ENCODE data around the gene CD93.

The CD93 gene

DNA sequence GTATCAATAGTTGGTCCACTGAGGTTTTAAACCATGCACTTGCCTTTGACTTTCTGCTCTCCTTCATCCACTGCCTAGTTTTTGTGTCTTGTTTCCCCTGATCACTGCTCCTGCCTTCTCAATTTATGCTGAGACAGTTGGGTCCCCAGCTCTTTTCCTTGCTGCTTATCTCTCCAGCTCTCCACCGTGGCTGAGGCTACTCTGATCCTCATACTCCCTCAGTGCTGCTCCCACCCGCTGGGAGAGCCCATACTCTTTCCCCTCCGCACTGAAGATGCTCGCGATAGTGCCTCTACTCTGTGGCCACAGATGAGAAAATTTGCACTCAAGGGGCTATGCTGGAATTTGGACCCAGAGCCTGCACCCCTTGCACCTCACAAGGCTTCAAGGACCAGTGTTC, 33.2 kb downstream of the CD93 start:
- no peak for DNase-seq

DNA sequence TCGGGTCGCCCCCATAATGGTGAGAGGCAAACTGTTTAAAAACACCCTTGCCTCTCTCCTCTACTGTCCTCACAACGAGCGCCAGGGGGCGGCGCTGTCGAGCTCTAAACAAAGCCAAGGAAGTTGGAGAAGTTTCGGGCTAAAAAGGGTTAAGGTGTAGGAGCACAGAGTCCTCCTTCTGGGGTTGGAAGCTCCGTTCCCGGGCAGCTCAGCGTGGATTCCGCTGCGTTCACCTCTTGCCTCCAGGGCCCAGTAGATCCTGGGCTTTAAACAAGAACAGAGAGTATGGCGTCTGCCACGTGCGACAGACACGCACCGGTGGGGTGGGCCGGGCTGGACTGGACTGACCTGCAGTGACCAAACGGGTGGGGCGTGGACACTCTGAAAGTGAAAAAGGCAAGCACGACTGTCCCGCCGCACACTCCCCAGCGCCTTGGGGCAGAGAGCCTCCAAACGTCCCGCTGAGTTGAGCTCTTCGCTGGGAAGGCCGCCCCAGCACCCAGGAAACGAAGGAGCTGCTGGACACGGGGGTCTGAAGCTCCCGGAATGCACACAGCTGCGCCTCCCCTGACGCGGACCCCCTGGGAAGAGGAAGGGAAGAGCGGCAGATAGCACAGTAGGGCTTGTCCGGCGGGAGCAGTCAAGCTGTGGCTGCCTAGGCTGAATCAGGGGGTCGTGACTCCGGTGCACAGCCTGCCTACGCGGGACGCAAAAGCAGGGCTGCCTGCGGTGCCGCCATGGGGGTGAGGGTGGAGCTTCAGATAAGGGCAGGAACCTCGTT, 35.1 kb downstream of the CD93 start:
- no peak for DNase-seq

DNA sequence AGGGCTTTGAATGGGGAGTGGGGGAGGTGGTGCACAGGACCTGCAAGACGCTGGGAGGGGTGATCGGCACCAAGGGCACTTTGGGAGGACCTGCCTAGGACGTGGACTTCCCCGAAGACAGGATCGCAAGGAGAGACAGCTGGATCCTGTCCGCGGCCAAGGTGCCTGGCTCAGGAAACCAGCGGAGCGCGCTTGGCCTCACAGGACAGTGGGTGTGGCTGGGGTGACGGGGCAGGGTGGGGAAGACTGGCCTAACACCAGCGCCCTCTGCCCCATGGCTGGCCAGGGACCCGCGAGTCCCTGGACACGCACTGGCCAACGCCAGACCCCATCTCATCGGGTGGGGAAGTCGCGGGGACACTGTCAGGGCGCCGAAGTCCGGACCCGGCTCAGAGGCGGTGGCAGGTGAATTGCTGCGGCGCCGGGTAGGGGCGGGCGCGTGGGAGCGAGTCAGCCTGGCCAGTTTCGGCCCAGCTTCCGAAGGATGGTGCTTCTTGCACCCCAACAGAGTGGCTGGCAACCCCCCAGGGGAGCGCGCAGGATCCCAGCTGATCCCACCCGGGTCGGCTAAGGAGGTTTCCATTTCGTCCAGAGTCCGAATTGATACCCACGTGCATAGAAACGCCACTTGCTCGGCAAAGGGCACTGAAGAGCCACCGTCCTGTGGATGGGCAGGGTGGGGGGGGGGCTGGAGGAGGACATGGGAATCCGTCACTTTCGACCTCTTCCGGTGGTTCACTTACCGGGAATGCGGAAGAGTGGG, 35.9 kb downstream of the CD93 start:
- DNase-seq, result no peak

DNA sequence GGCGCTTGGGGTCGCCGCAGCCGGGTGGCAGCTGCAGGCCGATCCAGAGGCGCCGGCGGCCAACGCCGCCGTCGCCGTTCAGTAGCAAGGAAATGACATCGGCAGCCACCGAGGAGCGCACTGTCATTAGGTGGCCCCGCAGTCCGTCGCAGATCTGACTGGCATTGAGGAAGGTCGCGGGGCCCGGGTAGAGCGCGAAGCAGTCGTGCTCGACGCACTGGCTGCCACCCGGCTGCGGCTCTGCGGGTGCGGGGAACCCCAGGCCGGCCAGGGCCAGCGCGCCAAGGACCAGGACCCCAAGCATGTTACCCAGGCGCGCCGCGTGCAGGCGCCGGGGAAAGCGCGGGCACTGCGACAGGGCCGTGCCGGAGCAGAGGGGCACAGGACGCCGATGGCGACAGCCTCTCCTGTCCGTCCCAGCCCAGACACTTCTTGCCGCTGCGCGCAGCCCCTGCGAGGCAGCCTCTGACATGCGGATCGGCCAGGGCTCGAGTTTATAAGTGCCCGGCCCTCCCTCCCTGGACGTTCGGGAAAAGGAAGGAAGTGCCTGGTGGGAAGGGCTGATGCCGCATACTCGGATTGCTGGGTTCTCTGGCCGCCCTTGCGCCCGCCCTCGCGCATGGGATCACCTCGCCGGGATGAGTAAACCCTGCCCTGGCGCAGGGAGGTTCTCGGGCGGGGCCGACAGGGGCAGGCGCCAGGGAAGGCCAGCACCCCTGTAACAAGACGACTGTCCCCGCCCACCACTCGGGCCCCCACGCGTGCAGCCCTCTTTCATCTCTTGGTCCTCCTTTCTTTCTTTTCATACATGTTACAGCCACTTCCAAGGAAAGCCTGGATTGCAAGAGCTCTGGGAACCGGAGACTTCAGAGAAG, 36.7 kb downstream of the CD93 start, which contains the start of gene THBD:
Gene THBD, minus strand, starts transcription at position 472 of the 875 bp plus-strand sequence. Its CDS starts 168 bp downstream, at position 304.
- DNase-seq, result no peak

DNA sequence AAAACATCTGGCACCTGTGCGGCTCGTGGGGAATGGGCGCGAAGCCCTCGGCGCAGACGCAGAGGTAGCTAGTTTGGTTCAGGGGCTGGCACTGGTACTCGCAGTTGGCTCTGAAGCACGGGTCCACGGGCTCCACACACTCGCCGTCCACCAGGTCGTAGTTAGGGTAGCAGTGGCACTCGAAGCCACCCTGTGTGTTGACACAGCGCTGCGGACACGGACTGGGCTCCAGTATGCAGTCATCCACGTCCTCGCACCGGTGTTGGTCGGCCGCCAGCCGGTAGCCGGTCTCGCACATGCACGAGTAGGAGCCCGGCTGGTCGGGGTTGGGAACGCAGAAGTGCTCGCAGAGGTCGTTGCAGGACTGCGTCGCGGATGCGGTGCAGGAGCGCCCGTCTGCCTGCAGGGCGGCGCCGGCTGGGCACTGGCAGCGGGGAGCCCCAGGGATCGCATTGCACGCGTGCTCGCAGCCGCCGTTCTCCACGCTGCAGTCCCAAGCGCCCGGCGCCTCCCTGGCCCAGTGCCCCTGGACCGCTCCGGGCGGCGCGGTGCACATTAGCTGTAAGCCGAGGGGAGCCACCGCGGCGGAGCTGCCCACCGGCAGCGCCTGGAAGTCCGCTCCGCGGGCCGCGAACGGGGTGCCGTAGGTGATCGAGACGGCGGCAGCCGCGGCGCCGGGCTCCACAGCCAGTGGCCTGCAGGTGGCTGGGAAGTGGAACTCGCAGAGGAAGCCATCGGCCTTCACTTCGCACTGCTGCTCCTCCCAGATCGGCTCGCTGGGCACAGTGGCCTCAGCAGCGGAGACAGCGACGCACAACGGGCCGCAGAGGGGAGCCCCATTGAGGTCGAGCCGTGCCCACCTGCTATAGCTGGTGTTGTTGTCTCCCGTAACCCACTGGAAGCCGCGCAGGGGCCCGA, 37.6 kb downstream of the CD93 start:
- DNase-seq, result no peak

DNA sequence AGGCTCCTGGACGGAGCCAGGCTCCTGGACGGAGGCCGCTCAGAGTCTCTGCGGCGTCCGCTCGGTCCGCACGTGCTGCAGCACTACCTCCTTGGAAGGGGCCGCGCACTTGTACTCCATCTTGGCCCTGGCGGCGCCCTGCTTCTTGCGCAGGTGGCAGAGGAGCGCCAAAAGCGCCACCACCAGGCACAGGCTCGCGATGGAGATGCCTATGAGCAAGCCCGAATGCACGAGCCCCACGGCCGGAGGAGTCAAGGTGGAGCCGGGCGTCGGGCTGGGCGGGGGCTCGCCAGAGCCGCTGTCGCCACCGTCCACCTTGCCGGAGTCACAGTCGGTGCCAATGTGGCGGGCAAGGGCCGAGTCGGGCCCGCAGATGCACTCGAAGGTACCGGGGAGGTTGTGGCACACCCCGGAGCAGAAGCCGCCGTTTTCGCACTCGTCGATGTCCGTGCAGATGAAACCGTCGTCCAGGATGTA, 38.3 kb downstream of the CD93 start:
- DNase-seq, result no peak

DNA sequence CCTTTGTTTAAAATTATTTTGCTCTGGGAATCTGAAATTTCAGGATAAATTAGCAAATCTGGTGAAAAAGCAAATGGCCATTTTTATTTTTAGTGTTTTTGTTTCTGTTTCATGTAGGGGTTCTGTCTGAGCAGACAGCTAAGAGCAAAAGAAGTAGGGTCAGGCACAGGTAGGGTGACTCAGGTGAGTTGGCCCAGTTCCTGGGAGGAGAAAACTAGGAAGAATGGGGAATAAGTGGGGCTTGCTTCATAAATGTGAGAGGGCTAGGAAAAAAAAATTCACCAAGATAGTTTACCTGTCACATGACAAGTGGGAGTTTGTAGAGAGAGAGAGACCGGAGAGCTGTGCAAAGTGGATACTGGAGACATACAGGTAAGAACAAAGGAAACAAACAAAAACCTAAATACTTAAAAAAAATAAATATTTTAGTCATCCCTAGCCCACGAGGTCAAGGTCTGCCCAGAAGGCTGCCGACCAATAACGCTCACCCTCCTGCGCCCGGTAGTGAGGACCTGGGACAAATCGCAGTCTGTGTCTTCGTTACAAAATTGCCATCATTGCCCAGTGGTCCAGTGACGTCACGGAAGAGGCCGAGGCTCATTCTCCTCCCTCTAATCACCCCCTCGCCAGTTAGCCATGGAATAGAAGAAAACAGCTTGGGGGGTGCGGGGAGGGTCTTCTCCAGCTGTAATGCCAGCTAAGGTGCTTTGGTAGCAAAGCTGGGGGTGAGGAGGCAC, 39.0 kb downstream of the CD93 start:
- DNase-seq, result no peak

DNA sequence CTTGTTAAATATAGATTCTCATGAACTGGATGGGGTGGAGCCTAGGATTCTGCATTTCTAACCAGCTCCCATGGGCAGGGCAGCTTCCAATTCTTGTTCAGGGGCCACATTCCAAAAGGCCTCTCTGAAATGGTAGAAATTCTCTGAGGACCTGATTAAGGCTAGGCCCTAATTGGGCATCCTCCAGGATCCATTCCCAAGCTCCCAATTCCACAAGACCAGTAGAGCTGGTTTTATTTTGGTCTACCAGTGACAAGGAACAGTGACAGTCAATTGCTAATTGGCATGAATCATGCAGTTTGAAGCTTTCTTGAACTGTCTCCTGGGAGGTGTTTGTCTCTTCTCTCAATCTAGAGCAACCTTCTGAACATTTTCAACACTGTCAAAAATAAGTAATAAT, 39.7 kb downstream of the CD93 start:
- DNase-seq, result no peak

DNA sequence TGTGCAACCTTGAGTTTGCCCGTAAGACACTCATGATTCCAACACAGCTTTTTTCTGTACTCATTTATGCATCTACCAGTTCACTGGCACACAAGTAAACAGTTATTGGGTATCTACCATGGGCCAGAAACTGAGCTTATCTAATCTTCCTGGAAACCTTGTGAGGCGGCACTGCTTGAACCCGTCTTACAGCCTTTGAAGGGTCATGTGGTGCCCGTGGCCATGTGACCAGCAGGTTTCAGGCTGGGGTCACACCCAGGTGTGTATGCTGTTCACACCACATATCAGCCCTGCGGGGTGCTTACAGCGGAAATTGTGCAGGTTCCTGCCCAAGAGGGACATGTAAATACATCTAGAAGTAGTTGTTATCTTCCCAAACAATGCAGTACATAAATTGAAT, 42.7 kb downstream of the CD93 start:
- DNase-seq, result no peak

DNA sequence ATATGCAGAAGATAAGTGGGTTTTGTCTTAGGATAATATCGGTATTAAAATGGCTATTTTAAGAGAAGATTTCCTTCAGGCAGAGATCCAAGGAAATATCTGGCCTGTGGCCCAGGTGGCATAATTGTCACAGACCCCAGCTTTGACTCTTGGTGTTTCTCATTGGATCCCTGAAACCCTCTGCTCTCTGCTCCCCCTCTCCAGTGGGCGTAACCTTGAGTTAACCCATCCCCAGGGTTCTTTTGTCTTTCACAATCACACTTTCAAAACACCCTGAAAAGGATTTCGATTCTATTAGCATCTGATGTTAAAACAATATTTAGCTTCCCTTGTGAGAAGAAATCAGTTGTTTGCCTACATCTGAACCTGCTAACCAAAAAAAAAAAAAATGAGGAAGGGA, 43.9 kb downstream of the CD93 start:
- no peak for DNase-seq

DNA sequence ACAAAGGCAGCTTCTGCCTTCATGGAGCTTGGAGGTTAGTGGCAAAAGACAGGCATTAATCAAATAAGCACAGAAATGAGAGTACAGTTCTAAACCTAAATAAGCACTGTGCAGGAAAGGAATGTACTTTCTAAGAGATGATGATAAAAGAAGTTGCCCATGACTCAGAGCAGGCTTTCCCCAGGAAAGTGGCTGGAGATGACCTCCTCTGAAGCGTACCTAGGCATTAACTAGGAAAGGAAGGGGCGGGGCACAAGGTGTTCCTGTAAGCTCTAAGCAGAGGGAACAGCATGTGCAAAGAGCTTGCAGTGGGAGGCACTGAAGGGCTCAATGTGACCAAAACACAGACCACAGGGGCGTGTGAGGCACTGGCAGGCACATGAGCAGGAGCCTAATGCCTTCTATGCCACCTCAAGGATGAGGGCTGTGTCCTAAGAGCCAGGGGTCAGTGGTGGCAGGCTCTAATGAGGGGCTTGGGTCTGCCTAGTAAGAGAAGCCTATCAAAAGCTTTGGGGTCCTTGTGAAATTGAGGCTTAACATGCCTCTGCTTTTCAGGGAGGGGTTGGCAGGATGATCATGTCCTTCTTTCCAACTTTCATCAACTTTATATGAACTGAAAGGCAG, 46.1 kb downstream of the CD93 start:
- no peak for DNase-seq

DNA sequence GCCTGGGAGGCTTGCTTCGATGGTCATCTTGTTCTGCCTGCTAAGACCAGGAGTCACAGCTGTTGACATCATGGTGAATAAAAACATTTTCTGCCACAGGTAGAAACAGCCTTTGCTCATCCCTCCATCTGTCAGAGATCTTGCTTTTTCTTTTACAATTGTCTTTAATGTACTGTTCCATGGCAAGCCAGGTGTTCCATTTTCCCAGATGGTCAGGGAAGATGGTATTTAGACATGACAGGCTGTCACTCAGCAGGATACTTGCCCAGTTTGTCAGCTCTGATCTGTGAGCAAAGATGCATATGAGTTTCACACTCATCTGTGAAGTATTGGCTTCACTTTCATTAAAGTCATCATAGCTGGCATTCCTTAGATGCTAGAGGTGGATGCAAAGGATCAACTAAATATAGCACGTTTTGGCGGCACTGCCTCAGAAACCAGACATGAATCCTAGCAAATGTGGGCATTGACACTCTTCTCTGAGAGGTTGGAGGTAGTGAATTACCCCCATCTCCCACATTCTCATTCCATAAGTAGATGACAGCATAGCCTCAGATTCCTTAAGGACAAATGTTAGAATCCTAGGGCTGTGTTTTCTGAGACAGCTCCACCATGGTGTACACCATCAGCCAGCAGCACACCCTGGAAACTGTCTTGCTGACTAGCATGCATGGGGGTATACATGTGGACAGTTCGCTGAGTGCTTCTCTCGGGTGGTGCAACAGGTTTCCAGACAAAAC, 46.8 kb downstream of the CD93 start:
- DNase-seq, result no peak

DNA sequence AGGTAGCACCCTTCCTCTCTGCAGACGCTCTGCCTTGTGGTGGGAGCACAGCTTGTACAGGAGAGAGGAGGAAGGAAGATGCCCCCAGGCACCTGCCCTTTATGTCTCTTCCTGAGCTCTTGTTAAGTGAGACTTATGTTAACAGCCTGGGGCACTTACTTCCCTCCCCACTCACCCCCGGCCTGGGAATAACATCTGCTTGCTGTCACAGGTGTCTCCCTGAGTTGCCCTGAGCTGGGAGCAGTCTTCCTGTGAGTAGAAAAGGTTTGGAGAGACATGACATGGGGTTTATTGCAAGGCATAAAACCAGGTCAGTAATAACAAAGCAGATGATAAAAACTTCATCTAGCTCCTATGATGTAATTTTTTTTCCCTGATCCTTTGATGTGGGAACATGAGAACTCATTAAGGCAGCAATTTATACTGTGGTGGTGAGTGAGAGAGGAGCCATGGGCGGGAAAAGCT, 49.1 kb downstream of the CD93 start:
- DNase-seq, result no peak

DNA sequence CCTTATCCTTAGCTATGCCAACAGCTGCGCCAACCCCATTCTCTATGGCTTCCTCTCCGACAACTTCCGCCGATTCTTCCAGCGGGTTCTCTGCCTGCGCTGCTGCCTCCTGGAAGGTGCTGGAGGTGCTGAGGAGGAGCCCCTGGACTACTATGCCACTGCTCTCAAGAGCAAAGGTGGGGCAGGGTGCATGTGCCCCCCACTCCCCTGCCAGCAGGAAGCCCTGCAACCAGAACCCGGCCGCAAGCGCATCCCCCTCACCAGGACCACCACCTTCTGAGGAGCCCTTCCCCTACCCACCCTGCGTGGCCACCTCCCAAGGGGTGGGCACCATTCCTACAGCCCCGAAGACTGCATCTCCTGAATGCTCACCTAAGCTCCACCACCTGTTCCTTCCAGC, 49.8 kb downstream of the CD93 start:
- no peak for DNase-seq

DNA sequence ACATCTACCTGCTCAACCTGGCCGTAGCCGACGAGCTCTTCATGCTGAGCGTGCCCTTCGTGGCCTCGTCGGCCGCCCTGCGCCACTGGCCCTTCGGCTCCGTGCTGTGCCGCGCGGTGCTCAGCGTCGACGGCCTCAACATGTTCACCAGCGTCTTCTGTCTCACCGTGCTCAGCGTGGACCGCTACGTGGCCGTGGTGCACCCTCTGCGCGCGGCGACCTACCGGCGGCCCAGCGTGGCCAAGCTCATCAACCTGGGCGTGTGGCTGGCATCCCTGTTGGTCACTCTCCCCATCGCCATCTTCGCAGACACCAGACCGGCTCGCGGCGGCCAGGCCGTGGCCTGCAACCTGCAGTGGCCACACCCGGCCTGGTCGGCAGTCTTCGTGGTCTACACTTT, 50.4 kb downstream of the CD93 start:
- no peak for DNase-seq

DNA sequence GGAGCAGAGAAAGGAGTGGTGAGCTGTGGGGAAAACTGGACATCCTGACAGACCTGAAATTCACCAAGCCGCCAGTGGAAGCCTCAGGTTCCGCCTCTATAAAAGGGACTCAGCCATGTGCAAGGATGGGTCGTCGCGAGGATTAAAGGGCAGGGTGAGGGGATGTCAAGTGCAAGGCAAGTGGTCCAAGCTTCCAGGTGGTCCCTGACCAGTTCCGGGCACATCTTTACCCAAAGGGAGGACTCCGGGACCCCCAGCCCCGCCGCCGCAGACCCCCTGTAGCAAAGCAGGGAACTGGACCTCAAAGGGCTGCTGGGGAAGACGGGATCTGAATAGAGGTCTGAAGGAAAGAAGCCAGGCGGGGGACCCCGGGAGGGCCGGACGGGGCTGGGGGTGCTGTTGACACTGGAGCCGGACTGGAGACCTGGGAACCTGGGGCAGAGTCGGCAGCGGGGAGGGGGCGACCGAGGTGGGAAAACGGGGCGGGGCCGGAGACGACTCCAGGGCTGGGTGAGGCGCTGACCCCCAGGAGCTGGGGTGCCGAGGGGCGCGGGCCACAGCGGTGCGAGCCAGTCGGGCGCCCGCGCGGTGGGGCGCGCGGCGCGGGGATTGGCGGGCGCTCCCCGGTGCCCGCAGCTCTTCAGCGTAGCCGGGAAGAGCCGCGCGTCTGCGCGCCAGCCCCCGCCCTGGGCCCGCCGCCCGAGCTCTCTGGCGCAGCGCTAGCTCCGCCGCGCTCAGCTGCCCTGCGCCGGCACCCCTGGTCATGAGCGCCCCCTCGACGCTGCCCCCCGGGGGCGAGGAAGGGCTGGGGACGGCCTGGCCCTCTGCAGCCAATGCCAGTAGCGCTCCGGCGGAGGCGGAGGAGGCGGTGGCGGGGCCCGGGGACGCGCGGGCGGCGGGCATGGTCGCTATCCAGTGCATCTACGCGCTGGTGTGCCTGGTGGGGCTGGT, 51.1 kb downstream of the CD93 start, which contains the start of gene SSTR4:
Gene SSTR4, plus strand, starts transcription at position 592 of the 951 bp plus-strand sequence. Its CDS starts 172 bp downstream, at position 764.
- DNase-seq, result no peak

DNA sequence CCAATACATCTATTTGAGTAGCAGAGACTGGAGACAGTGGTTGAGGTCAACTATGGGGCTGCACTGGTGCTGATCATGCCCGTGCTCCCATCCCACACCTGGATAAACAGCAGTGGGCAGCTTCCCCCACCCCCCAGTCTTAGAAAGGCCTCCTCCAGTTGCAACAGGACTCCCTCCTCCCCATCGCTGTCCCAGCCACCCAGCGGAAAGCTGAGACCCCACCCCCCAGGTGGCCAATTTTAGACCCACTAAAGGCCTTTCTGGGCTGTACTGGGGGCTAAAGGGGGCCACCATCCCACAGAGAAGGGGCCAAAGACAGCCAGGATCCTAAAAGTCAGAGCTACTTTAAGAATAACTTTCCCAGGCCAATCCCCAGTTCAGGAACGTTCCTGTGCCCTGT, 52.2 kb downstream of the CD93 start:
- no peak for DNase-seq

DNA sequence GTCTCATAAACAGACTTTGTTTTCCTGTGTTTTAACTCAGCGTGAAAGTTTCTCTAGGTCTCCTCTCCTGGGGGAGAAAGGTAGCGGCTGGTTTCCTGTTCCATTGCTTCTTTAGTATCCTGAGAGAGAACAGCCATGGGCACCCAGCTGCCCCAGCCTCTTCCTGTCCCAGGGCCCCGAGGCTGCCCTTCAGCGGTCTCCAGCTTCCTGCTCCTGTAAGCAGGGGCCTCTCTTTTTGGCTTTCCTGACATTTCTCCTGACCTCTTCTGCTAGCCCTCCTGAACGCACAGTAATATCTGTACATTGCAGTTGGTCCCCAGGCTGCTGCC, 53.4 kb downstream of the CD93 start:
- DNase-seq, result no peak
